ENCODE measurements around the gene ABHD16B.

GRCh38 chr20:63895202-63895951 is 34.1 kb downstream of the ABHD16B start:
- TF ChIP-seq TARDBP (IDR thresholded peaks at IDR 0.05) (no peak), ARNT (IDR thresholded peaks at IDR 0.05) (no peak), SP1 (IDR thresholded peaks at IDR 0.05) (no peak)
